Measurements from ENCODE around the gene HELT.
"Not testable (repeated sequence)": the region's sequence is repeated elsewhere in the genome, so short reads cannot be mapped to it uniquely, and the experiment has no call there.

Gene HELT

DNA sequence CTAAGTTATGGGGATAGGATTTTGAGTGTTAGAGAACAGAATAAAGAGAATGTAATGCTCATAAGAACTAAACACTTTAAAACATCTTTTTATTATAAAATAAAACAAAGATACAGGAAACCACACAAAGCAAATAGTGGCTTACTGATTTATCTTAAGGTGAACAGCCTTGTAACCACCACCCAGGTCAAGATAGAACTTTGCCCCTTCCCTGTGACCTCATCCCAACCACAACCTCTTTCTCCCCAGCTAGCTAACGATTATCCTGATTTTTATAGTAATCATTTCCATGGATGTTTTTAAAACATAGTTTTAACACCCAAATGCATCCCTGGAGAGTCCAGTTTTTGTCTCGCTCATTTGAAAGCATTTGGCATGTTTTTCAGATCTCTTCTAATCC lies 17.0 kb downstream of the HELT start:
- no peak overlapping the region for H3K27ac ChIP-seq
- H3K4me1 ChIP-seq (ENCODE audit: control insufficient read depth in 1 of 2, insufficient read depth in 1 of 2, low read depth in 1 of 2, low read length in 1 of 2): peaks cover 4 to 7% of the 10 kb centered on the region in 2 experiments
- H3K9me3 ChIP-seq: no peaks in the 10 kb centered on the region
- H3K27me3 ChIP-seq: peaks cover 62% of the 10 kb centered on the region
- H3K4me3 ChIP-seq (ENCODE audit: low read depth in 1 of 2, low read length in 1 of 2): no peak overlapping the region
- TF ChIP-seq, protein P1, sequence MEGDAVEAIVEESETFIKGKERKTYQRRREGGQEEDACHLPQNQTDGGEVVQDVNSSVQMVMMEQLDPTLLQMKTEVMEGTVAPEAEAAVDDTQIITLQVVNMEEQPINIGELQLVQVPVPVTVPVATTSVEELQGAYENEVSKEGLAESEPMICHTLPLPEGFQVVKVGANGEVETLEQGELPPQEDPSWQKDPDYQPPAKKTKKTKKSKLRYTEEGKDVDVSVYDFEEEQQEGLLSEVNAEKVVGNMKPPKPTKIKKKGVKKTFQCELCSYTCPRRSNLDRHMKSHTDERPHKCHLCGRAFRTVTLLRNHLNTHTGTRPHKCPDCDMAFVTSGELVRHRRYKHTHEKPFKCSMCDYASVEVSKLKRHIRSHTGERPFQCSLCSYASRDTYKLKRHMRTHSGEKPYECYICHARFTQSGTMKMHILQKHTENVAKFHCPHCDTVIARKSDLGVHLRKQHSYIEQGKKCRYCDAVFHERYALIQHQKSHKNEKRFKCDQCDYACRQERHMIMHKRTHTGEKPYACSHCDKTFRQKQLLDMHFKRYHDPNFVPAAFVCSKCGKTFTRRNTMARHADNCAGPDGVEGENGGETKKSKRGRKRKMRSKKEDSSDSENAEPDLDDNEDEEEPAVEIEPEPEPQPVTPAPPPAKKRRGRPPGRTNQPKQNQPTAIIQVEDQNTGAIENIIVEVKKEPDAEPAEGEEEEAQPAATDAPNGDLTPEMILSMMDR (IDR thresholded peaks at IDR 0.05): no peak
- H3K36me3 ChIP-seq: no peaks in the 10 kb centered on the region

DNA sequence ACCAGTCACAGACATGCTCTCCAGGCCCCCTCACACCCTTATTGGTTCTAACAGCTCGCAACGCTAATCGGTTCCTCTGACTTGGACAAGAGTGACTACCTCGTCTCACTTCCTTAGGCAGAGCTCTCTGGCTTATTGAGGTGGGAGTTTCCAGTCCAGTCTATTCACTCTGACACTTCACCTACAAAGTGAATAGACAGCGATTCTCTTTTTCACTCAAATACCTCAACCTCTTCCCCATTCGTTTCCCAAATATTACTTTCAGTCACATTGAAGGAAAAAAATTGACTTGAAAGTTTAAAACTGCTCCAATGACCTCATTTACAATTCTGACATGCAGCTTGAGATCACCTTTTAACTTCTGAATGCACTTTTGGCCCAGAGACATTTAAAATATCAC lies 17.7 kb downstream of the HELT start:
- H3K9me3 ChIP-seq: no peaks in the 10 kb centered on the region

DNA sequence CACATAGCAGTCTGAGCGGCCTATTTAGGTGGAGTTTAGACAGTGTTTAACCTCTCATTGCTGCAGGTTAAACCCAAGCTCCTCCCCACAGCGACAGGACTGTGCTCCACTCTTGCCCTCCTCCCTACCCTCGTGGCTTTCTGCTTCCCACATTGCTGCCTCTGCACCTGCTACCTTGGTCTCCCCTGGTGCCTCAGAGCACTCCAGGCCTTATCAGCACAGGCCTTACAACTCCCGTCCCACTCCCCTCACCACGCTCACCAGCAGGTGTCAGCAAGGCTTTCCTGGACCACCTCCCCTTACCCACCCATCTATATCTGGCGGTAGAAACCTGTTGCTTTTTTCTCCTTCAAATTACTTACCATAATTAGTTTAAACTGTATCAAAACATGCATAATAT lies 18.6 kb downstream of the HELT start:
- Histone ChIP-seq H3K27me3 (peaks cover 48% of the 10 kb centered on the region), H3K36me3 (no peaks in the 10 kb centered on the region), H3K9me3 (no peaks in the 10 kb centered on the region), H3K27ac (no peak overlapping the region), H3K4me3 (ENCODE audit: low read depth in 1 of 2, low read length in 1 of 2) (no peak overlapping the region), H3K4me1 (ENCODE audit: control insufficient read depth in 1 of 2, insufficient read depth in 1 of 2, low read depth in 1 of 2, low read length in 1 of 2) (peaks cover 4 to 7% of the 10 kb centered on the region in 2 experiments)
- TF ChIP-seq, protein P1 (IDR thresholded peaks at IDR 0.05): no peak

More for the DNA sequence above, 17.7 kb downstream of the HELT start:
- Histone ChIP-seq H3K27ac (no peak overlapping the region), H3K27me3 (peaks cover 55% of the 10 kb centered on the region), H3K36me3 (no peaks in the 10 kb centered on the region), H3K4me3 (ENCODE audit: low read depth in 1 of 2, low read length in 1 of 2) (no peak overlapping the region), H3K4me1 (ENCODE audit: control insufficient read depth in 1 of 2, insufficient read depth in 1 of 2, low read depth in 1 of 2, low read length in 1 of 2) (peaks cover 4 to 7% of the 10 kb centered on the region in 2 experiments)
- TF ChIP-seq, protein P1 (IDR thresholded peaks at IDR 0.05): no peak

DNA sequence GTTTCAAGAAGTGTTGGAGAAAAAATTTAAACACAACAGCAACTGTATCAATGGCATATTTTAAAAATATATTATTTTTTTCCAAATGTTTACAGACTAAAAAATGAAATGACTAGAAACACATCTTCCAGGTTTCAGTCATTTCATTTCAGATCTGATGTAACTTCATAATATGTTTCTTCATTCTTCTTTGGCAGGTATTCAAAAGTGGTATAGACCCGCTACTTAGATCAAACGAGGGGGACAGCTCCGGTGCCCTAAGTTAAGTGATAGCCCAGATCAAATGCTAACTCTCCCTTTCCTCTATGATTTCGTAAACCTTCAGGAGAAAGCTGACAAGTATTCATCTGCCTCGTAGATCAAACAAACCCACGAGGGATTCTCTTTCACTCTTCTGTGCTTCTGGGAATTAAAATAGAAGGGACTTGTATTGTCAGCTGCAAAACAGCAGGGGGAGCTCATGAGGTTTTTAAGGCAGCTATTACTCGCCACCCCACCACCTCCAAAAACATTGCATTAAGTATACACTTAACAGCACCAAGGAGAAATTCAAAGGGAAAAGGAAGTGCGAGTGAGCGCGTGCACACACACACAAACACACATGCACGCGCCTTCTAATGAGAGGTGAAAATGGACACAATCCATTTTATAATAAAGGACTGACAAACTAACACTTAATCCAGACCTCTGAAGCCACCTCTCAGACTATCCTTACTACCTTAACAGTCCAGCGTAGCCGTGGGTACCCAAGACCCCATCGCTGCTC lies 21.4 kb downstream of the HELT start:
- H3K27ac ChIP-seq: no peak overlapping the region
- no peaks in the 10 kb centered on the region for H3K9me3 ChIP-seq
- H3K36me3 ChIP-seq: no peaks in the 10 kb centered on the region
- no peak overlapping the region for H3K4me3 ChIP-seq (ENCODE audit: low read depth in 1 of 2, low read length in 1 of 2)
- H3K4me1 ChIP-seq (ENCODE audit: control insufficient read depth in 1 of 2, insufficient read depth in 1 of 2, low read depth in 1 of 2, low read length in 1 of 2): peaks cover 4 to 7% of the 10 kb centered on the region in 2 experiments
- TF ChIP-seq, protein P1 (IDR thresholded peaks at IDR 0.05): peak; percentile 56
- H3K27me3 ChIP-seq: peaks cover 30% of the 10 kb centered on the region

DNA sequence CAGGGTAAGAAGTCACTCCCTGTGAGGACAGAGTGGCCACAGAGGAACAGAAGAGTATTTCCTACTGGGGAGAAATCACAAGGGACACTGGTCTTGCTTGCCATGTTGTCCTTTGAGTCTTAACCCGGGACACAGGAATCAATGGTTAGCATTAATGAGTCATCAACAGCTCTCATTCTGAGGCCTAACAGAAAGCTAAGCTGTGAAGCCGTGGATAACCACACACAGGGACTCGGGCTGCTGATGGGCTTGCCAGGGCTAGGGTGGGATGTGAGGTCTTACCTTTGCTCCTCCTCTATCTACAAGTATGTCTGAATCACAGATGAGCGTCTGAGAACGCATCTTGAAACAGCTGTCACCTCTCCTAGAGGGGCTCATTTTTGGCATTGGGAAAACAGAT lies 22.2 kb downstream of the HELT start:
- no peak overlapping the region for H3K4me3 ChIP-seq (ENCODE audit: low read depth in 1 of 2, low read length in 1 of 2)
- no peak overlapping the region for H3K27ac ChIP-seq
- TF ChIP-seq, protein P1 (IDR thresholded peaks at IDR 0.05): no peak
- no peaks in the 10 kb centered on the region for H3K36me3 ChIP-seq
- peaks cover 38% of the 10 kb centered on the region for H3K27me3 ChIP-seq
- peaks cover 4 to 7% of the 10 kb centered on the region in 2 experiments for H3K4me1 ChIP-seq (ENCODE audit: control insufficient read depth in 1 of 2, insufficient read depth in 1 of 2, low read depth in 1 of 2, low read length in 1 of 2)
- no peaks in the 10 kb centered on the region for H3K9me3 ChIP-seq

DNA sequence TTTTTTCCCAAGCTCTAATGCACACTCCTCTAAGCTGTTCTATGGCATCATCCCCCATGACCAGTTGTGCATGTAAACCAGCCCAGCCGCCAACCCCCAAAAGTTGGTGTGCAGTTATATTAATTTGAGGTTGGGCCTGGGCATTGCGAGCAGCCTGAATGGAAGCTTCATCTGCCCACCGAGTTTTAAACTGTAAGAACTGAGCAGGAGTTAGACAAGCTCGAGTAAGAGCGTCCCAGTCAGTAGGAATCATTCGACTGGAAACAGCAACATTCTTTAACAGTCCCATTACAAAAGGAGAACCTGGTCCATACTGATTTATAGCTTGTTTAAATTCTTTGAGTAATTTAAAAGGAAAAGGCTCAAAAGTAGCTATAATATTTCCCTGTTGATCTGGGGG lies 32.0 kb downstream of the HELT start:
- H3K36me3 ChIP-seq; H3K27ac ChIP-seq; H3K4me3 ChIP-seq (ENCODE audit: low read depth in 1 of 2, low read length in 1 of 2); H3K4me1 ChIP-seq (ENCODE audit: control insufficient read depth in 1 of 2, insufficient read depth in 1 of 2, low read depth in 1 of 2, low read length in 1 of 2); H3K9me3 ChIP-seq: not testable (repeated sequence)
- peaks cover 65% of the 10 kb centered on the region for H3K27me3 ChIP-seq

DNA sequence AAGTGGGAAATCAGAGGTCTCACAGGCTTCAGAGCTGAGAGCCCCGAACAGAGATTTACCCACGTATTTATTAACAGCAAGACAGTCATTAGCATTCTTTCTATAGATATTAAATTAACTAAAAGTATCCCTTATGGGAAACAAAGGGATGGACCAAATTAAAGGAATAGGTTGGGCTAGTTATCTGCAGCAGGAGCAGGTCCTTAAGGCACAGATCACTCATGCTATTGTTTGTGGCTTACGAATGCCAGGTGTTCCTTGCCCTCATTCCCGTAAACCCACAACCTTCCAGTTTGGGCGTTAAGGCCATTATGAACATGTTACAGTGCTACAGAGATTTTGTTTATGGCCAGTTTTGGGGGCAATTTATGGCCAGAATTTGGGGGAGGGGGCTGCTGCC lies 33.0 kb downstream of the HELT start:
- H3K4me1 ChIP-seq (ENCODE audit: control insufficient read depth in 1 of 2, insufficient read depth in 1 of 2, low read depth in 1 of 2, low read length in 1 of 2); H3K9me3 ChIP-seq; H3K27ac ChIP-seq; H3K36me3 ChIP-seq; H3K4me3 ChIP-seq (ENCODE audit: low read depth in 1 of 2, low read length in 1 of 2): not testable (repeated sequence)
- H3K27me3 ChIP-seq: peaks cover 57% of the 10 kb centered on the region
